Esophagus muscularis mucosa (tissue), 4 donors: ENCODE measurements around the gene ALS2. TPM values are rescaled to one million over a fixed set of nuclear protein-coding genes. Genes with fewer than 3 reads are reported as not detected.
"Not testable (repeated sequence)": the region's sequence is repeated elsewhere in the genome, so short reads cannot be mapped to it uniquely, and the experiment has no call there.

Source experiments
- DNase-seq: peaks from one replicate; pipeline ENCODE4 v3.0.0-alpha.2; 2017; ENCODE audit errors: extremely low spot score
- H3K27ac ChIP-seq, 4 donors: fragments of 200-600 bp; sonication (generic); replicated peaks in 1 of 4; 1 replicate in 3 of 4; 2 replicates in 1 of 4; pipeline ENCODE4 v1.5.1; 2016 to 2019; ENCODE audit warnings: mild to moderate bottlenecking in 1 of 4
- H3K27me3 ChIP-seq, 4 donors: fragments of 200-600 bp; sonication (generic); one replicate each; pipeline versions ENCODE4 v1.5.1 to v1.6.0; 2016 to 2019
- H3K36me3 ChIP-seq, 4 donors: fragments of 200-600 bp; sonication (generic); one replicate each; pipeline ENCODE4 v1.5.1; 2016 to 2019
- H3K4me1 ChIP-seq, 4 donors: fragments of 200-600 bp; sonication (generic); one replicate each; pipeline ENCODE4 v1.5.1; 2016 to 2019
- H3K4me3 ChIP-seq, 4 donors: fragments of 200-600 bp; sonication (generic); 1 replicate in 2 of 4; 2 replicates in 2 of 4; pipeline ENCODE4 v1.5.1; 2016 to 2019; ENCODE audit warnings: mild to moderate bottlenecking in 4 of 4, moderate library complexity in 1 of 4
- H3K9me3 ChIP-seq, 4 donors: fragments of 200-600 bp; sonication (generic); 1 replicate in 3 of 4; 2 replicates in 1 of 4; pipeline ENCODE4 v1.5.1; 2016 to 2019
- EP300 ChIP-seq: sonication (generic); formaldehyde crosslinking; IDR thresholded peaks from one replicate; pipeline ENCODE4 v1.6.1; 2017; ENCODE audit warnings: antibody characterized with exemption
- POLR2A ChIP-seq: fragments of 450-650 bp; IDR thresholded peaks from one replicate; pipeline ENCODE4 v1.6.1; 2017; ENCODE audit warnings: antibody characterized with exemption, moderate library complexity, mild to moderate bottlenecking, low read depth
- POLR2AphosphoS5 ChIP-seq, 2 donors: sonication (generic); formaldehyde crosslinking; IDR thresholded peaks; one replicate each; pipeline ENCODE4 v1.6.1; 2017; ENCODE audit warnings: antibody characterized with exemption in 2 of 2
- WGBS: methylation state at CpG from one replicate; pipeline ENCODE4 v1.1.5; 2018; 5-methylcytosine and 5-hydroxymethylcytosine counted together
- intact Hi-C: fragments of 100-400 bp; cut with DNase I; formaldehyde crosslinking; loops from one replicate; pipeline ENCODE4 v1.15.1; 2023
- total RNA-seq, 4 donors: library from RNA; depleted of rRNA; stranded (reverse); fragments of >200 nt; gene quantifications; one replicate each; pipeline versions ENCODE4 v1.1.0 to v1.2.1, GENCODE V29; 2016
- TF ChIP-seq, protein P1 (sequence below), 3 experiments: fragments of 200-600 bp in 2 of 3; fragments of 450-650 bp in 1 of 3; sonication (generic) in 2 of 3; IDR thresholded peaks; one replicate each; pipeline ENCODE4 v1.5.1; 2017 to 2019; ENCODE audit warnings: antibody characterized with exemption in 3 of 3, mild to moderate bottlenecking in 2 of 3, moderate library complexity in 1 of 3

The ALS2 gene
- total RNA-seq, 4 donors from 2014 or later = 12.6 to 22.4 (median 17.0) TPM

DNA sequence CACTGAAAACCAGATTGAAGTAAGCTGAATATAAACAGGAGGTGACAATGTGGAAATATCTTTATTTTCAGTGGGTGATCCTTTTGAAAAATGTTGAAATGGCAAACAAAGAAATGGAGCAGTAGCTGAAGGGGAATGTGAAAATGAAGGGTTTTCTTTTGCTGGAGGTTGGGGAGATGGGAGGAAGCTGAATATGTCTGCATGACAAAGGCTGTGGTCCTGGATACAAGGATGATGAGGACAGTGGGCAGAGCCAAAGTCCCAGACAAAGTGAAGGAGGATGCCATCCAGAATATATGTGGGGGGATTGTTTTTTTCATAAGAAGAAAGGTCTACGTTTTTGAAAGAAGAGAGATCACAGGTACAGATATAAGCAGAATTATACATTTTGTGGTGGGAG is 6.7 kb downstream of the ALS2 start:
- intact Hi-C loops = no loop called here
- WGBS = 84% methylated on average over 1 of the region's 1 CpG
- no peak for DNase-seq

GRCh38 chr2:201769666-201770373 is 10.9 kb downstream of the ALS2 start:
- peaks cover 0 to 24% (median 11%) of the 10 kb centered on the region in 4 donors for H3K36me3 ChIP-seq
- H3K27me3 ChIP-seq = no peaks in the 10 kb centered on the region
- WGBS = 85% methylated on average over 4 of the region's 4 CpGs
- peaks cover 13 to 18% (median 17%) of the 10 kb centered on the region in 4 donors for H3K4me1 ChIP-seq
- no peaks in the 10 kb centered on the region for H3K9me3 ChIP-seq
- H3K4me3 ChIP-seq = no peak overlapping the region
- no peak for DNase-seq
- no peak for TF ChIP-seq POLR2AphosphoS5 (IDR thresholded peaks at IDR 0.05)
- TF ChIP-seq POLR2A = no peak
- no peak for TF ChIP-seq EP300
- TF ChIP-seq, protein P1, sequence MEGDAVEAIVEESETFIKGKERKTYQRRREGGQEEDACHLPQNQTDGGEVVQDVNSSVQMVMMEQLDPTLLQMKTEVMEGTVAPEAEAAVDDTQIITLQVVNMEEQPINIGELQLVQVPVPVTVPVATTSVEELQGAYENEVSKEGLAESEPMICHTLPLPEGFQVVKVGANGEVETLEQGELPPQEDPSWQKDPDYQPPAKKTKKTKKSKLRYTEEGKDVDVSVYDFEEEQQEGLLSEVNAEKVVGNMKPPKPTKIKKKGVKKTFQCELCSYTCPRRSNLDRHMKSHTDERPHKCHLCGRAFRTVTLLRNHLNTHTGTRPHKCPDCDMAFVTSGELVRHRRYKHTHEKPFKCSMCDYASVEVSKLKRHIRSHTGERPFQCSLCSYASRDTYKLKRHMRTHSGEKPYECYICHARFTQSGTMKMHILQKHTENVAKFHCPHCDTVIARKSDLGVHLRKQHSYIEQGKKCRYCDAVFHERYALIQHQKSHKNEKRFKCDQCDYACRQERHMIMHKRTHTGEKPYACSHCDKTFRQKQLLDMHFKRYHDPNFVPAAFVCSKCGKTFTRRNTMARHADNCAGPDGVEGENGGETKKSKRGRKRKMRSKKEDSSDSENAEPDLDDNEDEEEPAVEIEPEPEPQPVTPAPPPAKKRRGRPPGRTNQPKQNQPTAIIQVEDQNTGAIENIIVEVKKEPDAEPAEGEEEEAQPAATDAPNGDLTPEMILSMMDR (IDR thresholded peaks at IDR 0.05) = no peak
- no peak overlapping the region for H3K27ac ChIP-seq
- intact Hi-C loops = no loop called here

More for the DNA sequence above, 6.7 kb downstream of the ALS2 start:
- Histone ChIP-seq H3K27me3 (no peaks in the 10 kb centered on the region), H3K27ac (no peak overlapping the region), H3K4me3 (no peak overlapping the region), H3K9me3 (no peaks in the 10 kb centered on the region), H3K36me3 (no peaks in the 10 kb centered on the region), H3K4me1 (peaks cover 10 to 26% (median 14%) of the 10 kb centered on the region in 4 donors)
- TF ChIP-seq POLR2A = no peak
- no peak for TF ChIP-seq EP300
- TF ChIP-seq, protein P1 (IDR thresholded peaks at IDR 0.05) = no peak
- no peak for TF ChIP-seq POLR2AphosphoS5 (IDR thresholded peaks at IDR 0.05)

GRCh38 chr2:201768918-201769317 is 11.8 kb downstream of the ALS2 start:
- H3K27me3 ChIP-seq = no peaks in the 10 kb centered on the region
- peak overlapping the region in 1 of 4 donors; percentile 10 for H3K27ac ChIP-seq
- peaks cover 0 to 30% (median 16%) of the 10 kb centered on the region in 4 donors for H3K36me3 ChIP-seq
- peaks cover 13 to 18% (median 17%) of the 10 kb centered on the region in 4 donors for H3K4me1 ChIP-seq
- intact Hi-C loops = no loop called here
- TF ChIP-seq POLR2A = no peak
- TF ChIP-seq EP300 = no peak
- TF ChIP-seq, protein P1 (IDR thresholded peaks at IDR 0.05) = no peak
- no peak for TF ChIP-seq POLR2AphosphoS5 (IDR thresholded peaks at IDR 0.05)
- no peaks in the 10 kb centered on the region for H3K9me3 ChIP-seq
- no peak for DNase-seq
- 81% methylated on average over 1 of the region's 1 CpG for whole genome bisulfite sequencing
- H3K4me3 ChIP-seq = no peak overlapping the region

DNA sequence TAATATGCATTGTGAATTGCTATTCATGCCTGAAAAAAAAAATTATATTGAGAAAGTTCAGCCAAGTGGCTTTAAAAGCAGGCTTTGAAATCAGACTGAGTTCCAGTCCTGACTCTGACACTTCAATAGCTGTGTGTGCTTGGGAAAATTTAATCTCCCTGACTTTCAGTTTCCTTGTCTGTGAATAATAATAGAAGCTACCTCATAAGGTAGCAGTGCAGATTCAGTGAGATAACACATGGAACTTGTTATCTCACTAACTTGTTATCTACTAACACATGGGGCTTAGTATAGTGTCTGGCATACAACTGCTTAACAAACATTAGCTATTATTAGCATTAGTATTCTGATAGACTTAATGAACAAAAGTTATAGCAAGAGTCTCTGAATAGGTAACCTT is 14.9 kb downstream of the ALS2 start:
- no peak for DNase-seq
- Histone ChIP-seq H3K27ac (no peak overlapping the region), H3K4me1 (peaks cover 13 to 18% (median 17%) of the 10 kb centered on the region in 4 donors), H3K27me3 (no peaks in the 10 kb centered on the region), H3K36me3 (peaks cover 8 to 51% (median 40%) of the 10 kb centered on the region in 4 donors), H3K4me3 (no peak overlapping the region), H3K9me3 (no peaks in the 10 kb centered on the region)
- intact Hi-C loops = no loop called here
- TF ChIP-seq POLR2AphosphoS5 (IDR thresholded peaks at IDR 0.05) (no peak), POLR2A (no peak), EP300 (no peak)
- TF ChIP-seq, protein P1 (IDR thresholded peaks at IDR 0.05) = no peak

DNA sequence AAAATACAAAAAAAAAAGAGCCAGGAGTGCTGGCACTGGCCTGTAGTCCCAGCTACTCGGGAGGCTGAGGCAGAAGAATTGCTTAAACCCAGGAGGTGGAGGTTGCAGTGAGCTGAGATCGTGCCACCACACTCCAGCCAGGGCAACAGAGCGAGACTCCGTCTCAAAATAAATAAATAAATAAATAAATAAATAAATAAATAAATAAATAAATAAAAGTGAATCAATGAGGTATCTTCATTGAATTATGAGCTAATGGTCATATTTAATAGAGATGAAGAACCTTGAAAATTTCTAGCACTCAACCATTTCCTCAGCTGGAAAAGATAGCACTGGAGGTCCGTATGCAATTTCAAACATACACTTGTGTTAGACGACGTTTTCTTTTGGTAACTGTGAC is 16.3 kb downstream of the ALS2 start:
- intact Hi-C loops, H3K4me3 ChIP-seq, H3K27ac ChIP-seq, H3K9me3 ChIP-seq, DNase-seq, H3K27me3 ChIP-seq: not testable (repeated sequence)
- WGBS = 94% methylated on average over 7 of the region's 7 CpGs
- Histone ChIP-seq H3K4me1 (peaks cover 9 to 16% (median 13%) of the 10 kb centered on the region in 4 donors), H3K36me3 (peaks cover 18 to 64% (median 49%) of the 10 kb centered on the region in 4 donors)
